HepG2 (cell line): ENCODE data around the gene TRIM37. TPM values are rescaled to one million over a fixed set of nuclear protein-coding genes. Genes with fewer than 3 reads are reported as not detected.

Source experiments
- ATM ChIP-seq: fragments of 450-650 bp; IDR thresholded peaks from 2 replicates; pipeline ENCODE4 v1.7.1; 2017; ENCODE audit warnings: mild to moderate bottlenecking, borderline replicate concordance
- HES4 ChIP-seq: sonication (generic); formaldehyde crosslinking; IDR thresholded peaks from 2 replicates; pipeline ENCODE4 v1.9.0; 2021; ENCODE audit warnings: mild to moderate bottlenecking, missing genetic modification reagents, borderline replicate concordance
- HNF4A ChIP-seq: sonication (generic); formaldehyde crosslinking; IDR thresholded peaks from 2 replicates; pipeline ENCODE4 v1.4.0; 2020; ENCODE audit warnings: missing genetic modification reagents
- HOXA7 ChIP-seq: sonication (generic); formaldehyde crosslinking; IDR thresholded peaks from 2 replicates; pipeline ENCODE4 v1.8.1; 2022; ENCODE audit warnings: mild to moderate bottlenecking, missing genetic modification reagents, moderate library complexity
- MEF2D ChIP-seq: sonication (generic); formaldehyde crosslinking; IDR thresholded peaks from 2 replicates; pipeline ENCODE4 v1.5.1; 2020; ENCODE audit warnings: mild to moderate bottlenecking, missing genetic modification reagents
- MZF1 ChIP-seq: sonication (generic); formaldehyde crosslinking; IDR thresholded peaks from 2 replicates; pipeline ENCODE4 v1.8.1; 2023; ENCODE audit warnings: mild to moderate bottlenecking, missing genetic modification reagents, borderline replicate concordance
- NFATC3 ChIP-seq: sonication (generic); formaldehyde crosslinking; IDR thresholded peaks from 2 replicates; pipeline ENCODE4 v1.5.1; 2020; ENCODE audit warnings: mild to moderate bottlenecking, missing genetic modification reagents
- NFKB2 ChIP-seq: sonication (generic); formaldehyde crosslinking; IDR thresholded peaks from 2 replicates; pipeline ENCODE4 v1.4.0; 2020; ENCODE audit warnings: missing genetic modification reagents, borderline replicate concordance
- PLSCR1 ChIP-seq: sonication (generic); formaldehyde crosslinking; IDR thresholded peaks from 2 replicates; pipeline ENCODE4 v1.5.0; 2020; ENCODE audit warnings: missing genetic modification reagents, mild to moderate bottlenecking, borderline replicate concordance
- RBM39 ChIP-seq: fragments of 200-400 bp; formaldehyde crosslinking; IDR thresholded peaks from one replicate; pipeline ENCODE4 v1.6.1; 2018; ENCODE audit warnings: antibody characterized with exemption, mild to moderate bottlenecking, low read depth, low read length; ENCODE audit not compliant: poor library complexity, severe bottlenecking
- RCOR2 ChIP-seq: IDR thresholded peaks from 2 replicates; pipeline ENCODE4 v1.6.1; 2016; ENCODE audit warnings: missing biosample characterization, missing genetic modification reagents
- SRSF4 ChIP-seq: fragments of 200-400 bp; formaldehyde crosslinking; IDR thresholded peaks from one replicate; pipeline ENCODE4 v1.6.1; 2018; ENCODE audit warnings: mild to moderate bottlenecking, low read depth, low read length, moderate library complexity; ENCODE audit not compliant: poor library complexity, severe bottlenecking
- TOE1 ChIP-seq: sonication (generic); formaldehyde crosslinking; IDR thresholded peaks from 2 replicates; pipeline ENCODE4 v1.4.0; 2020; ENCODE audit warnings: mild to moderate bottlenecking, missing genetic modification reagents
- WIZ ChIP-seq: sonication (generic); formaldehyde crosslinking; IDR thresholded peaks from 2 replicates; pipeline ENCODE4 v1.5.1; 2020; ENCODE audit warnings: mild to moderate bottlenecking, missing genetic modification reagents
- ZEB1 ChIP-seq: IDR thresholded peaks from 2 replicates; pipeline ENCODE4 v1.6.1; 2012; ENCODE audit warnings: mild to moderate bottlenecking, low read depth, inconsistent platforms; ENCODE audit not compliant: insufficient replicate concordance
- ZFP82 ChIP-seq: sonication (generic); formaldehyde crosslinking; IDR thresholded peaks from 2 replicates; pipeline ENCODE4 v1.5.1; 2020; ENCODE audit warnings: mild to moderate bottlenecking, missing genetic modification reagents, borderline replicate concordance
- ZNF124 ChIP-seq: sonication (generic); formaldehyde crosslinking; IDR thresholded peaks from 2 replicates; pipeline ENCODE4 v1.4.0; 2020; ENCODE audit warnings: missing genetic modification reagents
- ZNF589 ChIP-seq: sonication (generic); formaldehyde crosslinking; conservative IDR thresholded peaks from 2 replicates; pipeline ENCODE4 v1.8.0; 2022; ENCODE audit warnings: mild to moderate bottlenecking, moderate library complexity, missing genetic modification reagents
- ZNF670 ChIP-seq: sonication (generic); formaldehyde crosslinking; IDR thresholded peaks from 2 replicates; pipeline ENCODE4 v1.8.0; 2022; ENCODE audit warnings: mild to moderate bottlenecking, missing genetic modification reagents, borderline replicate concordance
- ZNF770 ChIP-seq: sonication (generic); formaldehyde crosslinking; IDR thresholded peaks from 2 replicates; pipeline ENCODE4 v1.5.0; 2020; ENCODE audit warnings: mild to moderate bottlenecking, missing genetic modification reagents
- ZNF788 ChIP-seq: sonication (generic); formaldehyde crosslinking; IDR thresholded peaks from 2 replicates; pipeline ENCODE4 v1.5.0; 2020; ENCODE audit warnings: mild to moderate bottlenecking, missing genetic modification reagents, borderline replicate concordance
- polyA plus RNA-seq, 8 experiments: library from polyadenylated mRNA; depleted of rRNA in 3 of 8; stranded (reverse) in 7 of 8; unstranded in 1 of 8; fragments of >200 nt; fragmentation: Illumina TruSeq in 4 of 8; extraction: Trizol in 4 of 8; gene quantifications; 2 replicates each; pipeline versions ENCODE4 v1.2.1 to v1.2.3, GENCODE V29; 2011 to 2016; ENCODE audit warnings: low read depth in 4 of 8, missing spikeins in 1 of 8, mixed read lengths in 1 of 8; ENCODE audit not compliant: insufficient read depth in 1 of 8
- total RNA-seq, 5 experiments: library from RNA; depleted of rRNA; stranded (reverse); fragments of >200 nt; fragmentation: Illumina TruSeq; extraction: Trizol; gene quantifications; 2 replicates each; pipeline ENCODE4 v1.2.3, GENCODE V29; 2016; ENCODE audit warnings: low read depth in 1 of 5
- TF ChIP-seq, protein P1 (sequence below): IDR thresholded peaks from 2 replicates; pipeline ENCODE4 v1.6.1; 2016; ENCODE audit warnings: control low read depth
- TF ChIP-seq, protein P2 (sequence below): sonication (generic); formaldehyde crosslinking; IDR thresholded peaks from 2 replicates; pipeline ENCODE4 v1.4.0; 2020; ENCODE audit warnings: low read depth, mild to moderate bottlenecking, missing genetic modification reagents
- TF ChIP-seq, protein P3 (sequence below): IDR thresholded peaks from 2 replicates; pipeline ENCODE4 v1.6.1; 2016; ENCODE audit warnings: low read depth, borderline replicate concordance

Gene TRIM37
- total and polyA plus RNA-seq, 2 of the 13 experiments (the other 11 are each of a cell fraction or from before 2014, with no cell fraction given): 12.4 to 39.1 TPM

GRCh38 chr17:59106463-59107305 is at the start of gene TRIM37 (continued):
- TF ChIP-seq NFKB2 (CRISPR knock-in tag) (peak; percentile 79; the same call in 1 of the 2 replicates), MZF1 (CRISPR knock-in tag) (no peak), HNF4A (CRISPR knock-in tag) (no peak), MEF2D (peak; percentile 16; the same call in 1 of the 2 replicates), HES4 (CRISPR knock-in tag) (peak; percentile 80; the same call in 1 of the 2 replicates), WIZ (CRISPR knock-in tag) (peak; percentile 68; the same call in 1 of the 2 replicates), ZNF670 (CRISPR knock-in tag) (peak; percentile 86; the same call in 1 of the 2 replicates), NFATC3 (CRISPR knock-in tag) (peak; percentile 94), PLSCR1 (CRISPR knock-in tag) (no peak), ATM (no peak), ZNF770 (CRISPR knock-in tag) (no peak; the same call in 1 of the 2 replicates), ZNF124 (CRISPR knock-in tag) (no peak), HOXA7 (CRISPR knock-in tag) (no peak), ZEB1 (peak; percentile 96), TOE1 (peak; percentile 14; the same call in 1 of the 2 replicates), RCOR2 (no peak; the same call in 1 of the 2 replicates), ZNF788 (CRISPR knock-in tag) (peak; percentile 96), SRSF4 (no peak), ZFP82 (CRISPR knock-in tag) (no peak), ZNF589 (CRISPR knock-in tag) (peak; percentile 96; the same call in 1 of the 2 replicates), RBM39 (peak; percentile 95)
- TF ChIP-seq, protein P1, sequence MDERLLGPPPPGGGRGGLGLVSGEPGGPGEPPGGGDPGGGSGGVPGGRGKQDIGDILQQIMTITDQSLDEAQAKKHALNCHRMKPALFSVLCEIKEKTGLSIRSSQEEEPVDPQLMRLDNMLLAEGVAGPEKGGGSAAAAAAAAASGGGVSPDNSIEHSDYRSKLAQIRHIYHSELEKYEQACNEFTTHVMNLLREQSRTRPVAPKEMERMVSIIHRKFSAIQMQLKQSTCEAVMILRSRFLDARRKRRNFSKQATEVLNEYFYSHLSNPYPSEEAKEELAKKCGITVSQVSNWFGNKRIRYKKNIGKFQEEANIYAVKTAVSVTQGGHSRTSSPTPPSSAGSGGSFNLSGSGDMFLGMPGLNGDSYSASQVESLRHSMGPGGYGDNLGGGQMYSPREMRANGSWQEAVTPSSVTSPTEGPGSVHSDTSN (CRISPR knock-in tag): no peak
- TF ChIP-seq, protein P2, sequence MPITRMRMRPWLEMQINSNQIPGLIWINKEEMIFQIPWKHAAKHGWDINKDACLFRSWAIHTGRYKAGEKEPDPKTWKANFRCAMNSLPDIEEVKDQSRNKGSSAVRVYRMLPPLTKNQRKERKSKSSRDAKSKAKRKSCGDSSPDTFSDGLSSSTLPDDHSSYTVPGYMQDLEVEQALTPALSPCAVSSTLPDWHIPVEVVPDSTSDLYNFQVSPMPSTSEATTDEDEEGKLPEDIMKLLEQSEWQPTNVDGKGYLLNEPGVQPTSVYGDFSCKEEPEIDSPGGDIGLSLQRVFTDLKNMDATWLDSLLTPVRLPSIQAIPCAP (CRISPR knock-in tag): no peak
- TF ChIP-seq, protein P3, sequence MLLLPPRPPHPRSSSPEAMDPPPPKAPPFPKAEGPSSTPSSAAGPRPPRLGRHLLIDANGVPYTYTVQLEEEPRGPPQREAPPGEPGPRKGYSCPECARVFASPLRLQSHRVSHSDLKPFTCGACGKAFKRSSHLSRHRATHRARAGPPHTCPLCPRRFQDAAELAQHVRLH: peak; percentile 88; the same call in 1 of the 2 replicates
